ENCODE data around the gene SPPL3. TPM values are rescaled to one million over a fixed set of nuclear protein-coding genes. Genes with fewer than 3 reads are reported as not detected.

The SPPL3 gene
- total and polyA plus RNA-seq, 7 donors = 7.3 to 24.2 (median 17.5) TPM

DNA sequence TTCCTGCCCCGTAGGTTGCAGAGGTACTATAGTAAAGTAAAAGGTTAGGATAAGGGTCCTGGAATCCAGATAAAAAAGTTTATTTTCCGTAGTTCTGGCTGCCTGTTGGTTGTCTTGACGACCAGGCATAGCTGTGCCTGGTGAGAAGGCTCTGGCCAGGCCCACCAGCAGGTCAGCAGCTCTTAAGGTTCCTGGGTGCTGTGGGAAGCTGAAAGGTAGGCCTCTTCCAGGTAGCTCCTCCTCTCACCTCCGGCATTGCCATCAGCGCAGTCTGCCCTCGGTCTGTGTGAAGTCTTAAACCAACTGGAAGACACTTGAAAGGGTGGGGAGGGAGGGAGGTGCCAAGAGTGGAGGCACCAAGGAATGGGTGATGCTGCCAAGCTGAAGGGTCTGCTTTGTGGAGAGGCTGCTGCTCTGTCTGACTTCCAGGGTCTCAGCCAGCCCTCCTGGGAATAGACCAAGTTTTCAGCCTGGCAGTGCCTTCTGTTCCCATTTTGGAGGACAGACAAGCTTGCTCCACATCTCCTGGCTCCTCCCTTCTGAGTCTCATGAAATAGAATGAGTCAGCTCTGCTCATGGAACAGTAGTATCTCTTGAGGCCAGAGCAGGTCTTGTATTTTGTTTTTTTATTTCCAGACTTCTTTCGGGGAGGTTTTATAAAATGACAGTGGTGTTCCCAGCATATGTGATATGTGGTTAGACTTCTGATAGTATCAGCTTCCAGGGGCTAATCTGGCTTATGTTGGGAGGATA lies 183.7 kb downstream of the SPPL3 start:
- H3K9me3 ChIP-seq = no peaks in the 10 kb centered on the region
- H3K27ac ChIP-seq = peak overlapping the region; percentile 83
- intact Hi-C loops (cut with DNase I) = no loop called here
- H3K36me3 ChIP-seq (ENCODE audit: insufficient read depth in 1 of 2, low read depth in 1 of 2) = peaks cover 14 to 89% of the 10 kb centered on the region in 2 donors
- H3K27me3 ChIP-seq (ENCODE audit: insufficient read depth in 3 of 3, low read length in 2 of 3) = no peaks in the 10 kb centered on the region
- DNase-seq = peak in 1 of 2 donors; percentile 61
- H3K4me1 ChIP-seq = peaks cover 24% of the 10 kb centered on the region
- peak; percentile 82 to 92 (median 85) for ATAC-seq
- WGBS, 3 donors = 70 to 88% (median 79%) methylated on average over 7 of the region's 7 CpGs
- H3K4me3 ChIP-seq = no peak overlapping the region
- TF ChIP-seq, protein P1, sequence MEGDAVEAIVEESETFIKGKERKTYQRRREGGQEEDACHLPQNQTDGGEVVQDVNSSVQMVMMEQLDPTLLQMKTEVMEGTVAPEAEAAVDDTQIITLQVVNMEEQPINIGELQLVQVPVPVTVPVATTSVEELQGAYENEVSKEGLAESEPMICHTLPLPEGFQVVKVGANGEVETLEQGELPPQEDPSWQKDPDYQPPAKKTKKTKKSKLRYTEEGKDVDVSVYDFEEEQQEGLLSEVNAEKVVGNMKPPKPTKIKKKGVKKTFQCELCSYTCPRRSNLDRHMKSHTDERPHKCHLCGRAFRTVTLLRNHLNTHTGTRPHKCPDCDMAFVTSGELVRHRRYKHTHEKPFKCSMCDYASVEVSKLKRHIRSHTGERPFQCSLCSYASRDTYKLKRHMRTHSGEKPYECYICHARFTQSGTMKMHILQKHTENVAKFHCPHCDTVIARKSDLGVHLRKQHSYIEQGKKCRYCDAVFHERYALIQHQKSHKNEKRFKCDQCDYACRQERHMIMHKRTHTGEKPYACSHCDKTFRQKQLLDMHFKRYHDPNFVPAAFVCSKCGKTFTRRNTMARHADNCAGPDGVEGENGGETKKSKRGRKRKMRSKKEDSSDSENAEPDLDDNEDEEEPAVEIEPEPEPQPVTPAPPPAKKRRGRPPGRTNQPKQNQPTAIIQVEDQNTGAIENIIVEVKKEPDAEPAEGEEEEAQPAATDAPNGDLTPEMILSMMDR (IDR thresholded peaks at IDR 0.05) = no peak

DNA sequence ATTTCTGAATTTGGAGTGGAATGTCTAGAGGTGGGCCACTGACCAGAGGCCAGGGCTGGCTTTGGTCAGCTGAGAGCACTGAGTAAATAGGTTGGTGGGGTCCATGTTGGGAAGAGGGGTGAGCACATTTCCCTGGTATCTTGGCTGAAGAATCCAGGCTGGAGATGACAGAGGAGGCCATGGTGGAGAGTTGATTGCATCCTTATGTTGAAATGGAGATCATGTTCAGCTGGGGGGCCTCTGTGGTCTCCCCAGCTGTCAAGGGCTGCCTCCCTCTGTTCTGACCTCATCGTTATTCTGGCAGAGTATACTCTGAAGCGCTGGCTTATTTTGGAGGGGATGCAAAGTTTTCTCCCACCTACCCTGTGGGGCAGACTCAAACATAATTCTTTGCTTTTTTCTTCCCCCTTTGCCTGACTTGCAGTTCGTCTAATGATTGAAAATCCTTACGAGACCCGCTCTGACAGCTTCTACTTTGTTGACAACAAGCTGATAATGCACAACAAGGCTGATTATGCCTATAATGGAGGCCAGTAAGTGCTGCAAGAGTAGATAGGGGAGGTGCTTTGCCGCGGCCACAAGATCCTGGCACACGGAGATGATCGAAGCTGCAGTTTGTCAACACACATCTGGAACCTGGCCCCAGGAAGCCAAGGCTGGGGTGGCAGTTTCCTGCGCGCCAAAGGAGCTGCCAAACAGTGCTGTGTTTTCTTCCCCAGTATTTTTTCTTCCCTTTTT lies 184.5 kb downstream of the SPPL3 start:
- Histone ChIP-seq H3K4me1 (peaks cover 18% of the 10 kb centered on the region), H3K27ac (peak overlapping the region; percentile 83), H3K36me3 (ENCODE audit: insufficient read depth in 1 of 2, low read depth in 1 of 2) (peaks cover 14 to 96% of the 10 kb centered on the region in 2 donors), H3K9me3 (no peaks in the 10 kb centered on the region), H3K4me3 (no peak overlapping the region), H3K27me3 (ENCODE audit: insufficient read depth in 3 of 3, low read length in 2 of 3) (no peaks in the 10 kb centered on the region)
- 82 to 95% (median 90%) methylated on average over 11 of the region's 11 CpGs for WGBS, 3 donors
- TF ChIP-seq, protein P1 (IDR thresholded peaks at IDR 0.05) = no peak
- intact Hi-C loops (cut with DNase I) = no loop called here
- ATAC-seq (peak in 2 of 4 donors; percentile 3 to 26), DNase-seq (peak in 1 of 2 donors; percentile 27)

DNA sequence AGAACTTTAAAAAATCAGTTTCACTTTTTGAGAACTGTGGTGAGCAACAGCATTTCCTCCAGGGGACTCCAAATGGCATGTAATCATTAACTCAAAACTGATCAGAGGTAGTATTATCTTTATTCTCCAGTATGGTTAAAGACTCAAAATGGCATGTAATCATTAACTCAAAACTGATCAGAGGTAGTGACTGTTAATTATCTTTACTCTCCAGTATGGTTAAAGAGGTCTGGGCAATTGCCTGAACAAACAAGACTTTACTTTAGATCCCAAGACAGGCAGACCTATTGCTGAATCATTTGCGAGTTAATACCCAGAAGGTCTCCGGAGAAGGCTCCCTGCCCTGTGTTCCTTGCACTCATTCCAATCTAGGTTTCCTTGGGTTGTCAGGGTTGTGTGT lies 185.1 kb downstream of the SPPL3 start:
- no peak for DNase-seq
- ATAC-seq = no peak
- H3K4me3 ChIP-seq = no peak overlapping the region
- no peaks in the 10 kb centered on the region for H3K9me3 ChIP-seq
- intact Hi-C loops (cut with DNase I) = no loop called here
- WGBS, 3 donors = 94 to 98% (median 97%) methylated on average over 2 of the region's 2 CpGs
- peaks cover 14 to 100% of the 10 kb centered on the region in 2 donors for H3K36me3 ChIP-seq (ENCODE audit: insufficient read depth in 1 of 2, low read depth in 1 of 2)
- H3K4me1 ChIP-seq = peaks cover 18% of the 10 kb centered on the region
- TF ChIP-seq, protein P1 (IDR thresholded peaks at IDR 0.05) = no peak
- no peaks in the 10 kb centered on the region for H3K27me3 ChIP-seq (ENCODE audit: insufficient read depth in 3 of 3, low read length in 2 of 3)
- no peak overlapping the region for H3K27ac ChIP-seq

DNA sequence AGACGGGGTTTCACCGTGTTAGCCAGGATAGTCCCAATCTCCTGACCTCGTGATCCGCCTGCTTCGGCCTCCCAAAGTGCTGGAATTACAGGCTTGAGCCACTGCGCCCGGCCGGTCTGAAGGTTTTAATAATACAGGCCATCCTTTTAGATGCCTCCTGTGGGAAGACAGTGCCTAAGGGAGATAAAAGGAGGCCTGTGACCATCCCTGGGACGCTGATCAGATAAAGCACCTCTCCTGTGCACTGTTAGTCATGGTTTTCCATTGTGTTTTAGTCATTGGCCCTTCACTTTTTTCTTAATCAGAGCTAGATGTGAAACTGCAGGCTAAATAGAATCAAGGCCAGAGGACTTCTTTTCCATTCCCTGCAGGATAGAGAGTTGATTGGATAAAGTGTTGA lies 186.1 kb downstream of the SPPL3 start:
- Histone ChIP-seq H3K27ac (no peak overlapping the region), H3K4me3 (no peak overlapping the region), H3K36me3 (ENCODE audit: insufficient read depth in 1 of 2, low read depth in 1 of 2) (peaks cover 14 to 99% of the 10 kb centered on the region in 2 donors), H3K27me3 (ENCODE audit: insufficient read depth in 3 of 3, low read length in 2 of 3) (no peaks in the 10 kb centered on the region), H3K9me3 (no peaks in the 10 kb centered on the region), H3K4me1 (peaks cover 20% of the 10 kb centered on the region)
- TF ChIP-seq, protein P1 (IDR thresholded peaks at IDR 0.05) = no peak
- intact Hi-C loops (cut with DNase I) = no loop called here
- peak in 1 of 2 donors; percentile 16 for DNase-seq
- 90 to 95% (median 94%) methylated on average over 9 of the region's 9 CpGs for WGBS, 3 donors
- no peak for ATAC-seq
